ENCODE results near the gene NUTM2D.
"Not testable (repeated sequence)": the region's sequence is repeated elsewhere in the genome, so short reads cannot be mapped to it uniquely, and the experiment has no call there.

Gene NUTM2D

GRCh38 chr10:87374091-87374490 is 16.5 kb downstream of the NUTM2D start:
- not testable (repeated sequence) for DNase-seq

GRCh38 chr10:87379115-87379514 is 21.6 kb downstream of the NUTM2D start:
- DNase-seq = not testable (repeated sequence)

DNA sequence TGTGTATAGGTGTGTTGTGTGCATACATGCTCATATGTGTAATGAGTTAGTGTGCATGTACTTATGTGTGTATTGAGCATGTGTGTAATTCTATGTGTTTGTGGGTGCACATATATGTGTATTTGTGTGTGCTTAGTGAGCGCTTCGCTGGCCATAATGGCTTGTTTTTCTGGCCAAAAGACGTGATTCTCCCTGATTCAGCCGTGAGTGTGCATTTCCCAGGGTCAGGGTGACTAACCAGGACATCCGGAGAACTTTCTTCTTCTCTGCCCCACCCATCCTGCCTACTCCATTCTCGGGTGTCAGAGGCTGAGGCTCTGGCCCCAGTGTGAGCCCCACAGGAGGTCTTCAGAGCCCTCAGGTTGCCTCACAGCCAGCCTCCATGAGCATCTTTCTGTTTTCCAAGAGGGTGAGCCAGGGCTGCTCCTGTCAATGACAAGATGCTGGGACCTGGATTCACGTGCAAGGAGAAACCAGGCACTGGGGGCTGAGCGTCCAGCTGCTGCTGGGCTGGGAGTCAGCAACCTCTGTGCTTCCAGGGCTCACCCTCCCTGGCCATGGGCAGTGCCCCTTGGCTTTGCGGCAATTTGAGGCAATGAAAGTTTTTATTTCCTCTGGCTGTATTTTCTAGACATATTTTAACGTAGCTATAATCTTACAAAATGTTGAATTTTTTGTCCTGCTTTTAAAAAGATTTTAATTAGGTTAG is 25.8 kb downstream of the NUTM2D start:
- DNase-seq = not testable (repeated sequence)

DNA sequence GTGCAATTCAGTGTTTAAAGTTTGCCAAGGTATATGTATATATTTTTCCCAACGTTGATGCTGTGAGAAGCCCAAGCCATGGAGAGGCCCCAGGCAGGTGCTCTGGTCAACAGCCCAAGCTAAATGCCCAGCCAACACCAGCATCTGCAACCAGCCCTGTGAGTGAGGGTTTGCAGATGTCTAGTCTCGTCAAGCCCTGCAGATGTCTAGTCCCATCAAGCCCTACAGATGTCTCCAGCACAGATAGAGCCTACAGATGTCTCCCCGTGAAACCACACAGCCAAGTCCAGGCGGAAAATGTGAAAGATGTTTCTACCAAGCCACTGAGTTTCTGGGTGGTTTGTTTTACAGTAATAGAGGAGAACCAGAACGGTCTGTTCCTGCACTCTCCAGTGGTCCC is 26.7 kb downstream of the NUTM2D start:
- DNase-seq = not testable (repeated sequence)

DNA sequence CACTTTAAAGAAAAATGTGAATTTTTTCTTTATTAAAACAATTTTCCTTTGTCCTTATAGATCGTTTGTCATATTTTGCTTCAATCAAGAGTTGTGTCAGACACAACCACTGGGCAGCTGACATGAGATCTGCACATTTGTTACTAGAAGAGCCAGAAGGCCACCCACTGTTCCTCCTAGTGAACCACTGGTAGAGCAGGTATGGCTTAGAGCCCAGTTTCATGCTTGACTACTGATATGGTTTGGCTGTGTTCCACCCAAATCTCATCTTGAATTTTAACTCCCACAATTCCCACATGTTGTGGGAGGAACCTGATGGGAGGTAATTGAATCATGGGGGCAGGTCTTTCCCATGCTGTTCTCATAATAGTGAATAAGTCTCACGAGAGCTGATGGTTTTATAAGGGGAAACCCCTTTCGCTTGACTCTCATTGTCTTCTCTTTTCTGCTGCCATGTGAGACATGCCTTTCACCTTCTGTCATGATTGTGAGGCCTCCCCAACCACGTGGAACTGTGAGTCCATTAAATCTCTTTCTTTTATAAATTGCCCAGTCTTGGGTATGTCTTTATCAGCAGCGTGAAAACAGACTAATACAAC is 28.3 kb downstream of the NUTM2D start:
- not testable (repeated sequence) for DNase-seq

GRCh38 chr10:87391360-87391759 is 33.8 kb downstream of the NUTM2D start:
- not testable (repeated sequence) for DNase-seq

DNA sequence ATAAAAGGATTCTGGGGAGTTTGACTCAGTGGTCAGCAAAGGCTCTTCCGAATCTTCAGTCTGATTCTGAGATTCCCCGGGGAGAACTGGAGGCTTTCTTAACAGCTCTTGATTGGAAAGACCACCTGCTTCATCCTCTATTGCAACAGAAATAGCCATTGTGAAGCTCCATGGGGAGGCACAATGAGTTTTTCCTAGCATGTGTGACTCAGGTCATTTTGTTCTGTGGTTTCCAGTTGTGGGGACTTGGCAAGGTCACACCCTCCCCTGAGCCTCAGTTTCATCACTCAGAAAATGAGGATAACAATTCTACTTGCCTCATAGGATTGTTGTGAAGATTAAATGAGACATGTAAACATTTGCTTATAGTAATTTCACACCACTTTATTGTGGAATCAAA is 38.7 kb downstream of the NUTM2D start:
- not testable (repeated sequence) for DNase-seq

DNA sequence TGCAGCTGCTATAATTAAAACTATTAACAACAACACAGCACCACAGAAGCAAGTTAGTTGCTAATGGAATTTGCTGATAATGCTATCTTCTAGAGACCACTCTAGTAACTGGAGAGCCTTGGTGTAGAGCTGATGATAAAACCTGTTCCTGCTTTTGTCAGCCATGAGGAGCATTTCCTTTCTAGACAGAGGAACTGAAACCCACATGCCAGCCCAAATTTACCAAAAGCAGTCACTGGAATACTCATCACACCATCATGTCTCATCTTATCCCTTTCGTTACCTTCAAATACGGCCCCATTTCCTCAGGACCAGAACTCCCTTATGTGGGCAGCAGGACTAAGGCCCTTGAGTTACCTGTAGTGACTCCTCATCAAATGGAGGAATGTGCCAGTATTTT is 40.9 kb downstream of the NUTM2D start:
- not testable (repeated sequence) for DNase-seq

GRCh38 chr10:87407516-87408467 is 50.2 kb downstream of the NUTM2D start:
- DNase-seq = not testable (repeated sequence)

- not testable (repeated sequence) for DNase-seq
These were observed 56.4 kb downstream of the NUTM2D start for GRCh38 chr10:87413921-87414320.
